ENCODE measurements around the gene SLC25A31.

SLC25A31 gene

DNA sequence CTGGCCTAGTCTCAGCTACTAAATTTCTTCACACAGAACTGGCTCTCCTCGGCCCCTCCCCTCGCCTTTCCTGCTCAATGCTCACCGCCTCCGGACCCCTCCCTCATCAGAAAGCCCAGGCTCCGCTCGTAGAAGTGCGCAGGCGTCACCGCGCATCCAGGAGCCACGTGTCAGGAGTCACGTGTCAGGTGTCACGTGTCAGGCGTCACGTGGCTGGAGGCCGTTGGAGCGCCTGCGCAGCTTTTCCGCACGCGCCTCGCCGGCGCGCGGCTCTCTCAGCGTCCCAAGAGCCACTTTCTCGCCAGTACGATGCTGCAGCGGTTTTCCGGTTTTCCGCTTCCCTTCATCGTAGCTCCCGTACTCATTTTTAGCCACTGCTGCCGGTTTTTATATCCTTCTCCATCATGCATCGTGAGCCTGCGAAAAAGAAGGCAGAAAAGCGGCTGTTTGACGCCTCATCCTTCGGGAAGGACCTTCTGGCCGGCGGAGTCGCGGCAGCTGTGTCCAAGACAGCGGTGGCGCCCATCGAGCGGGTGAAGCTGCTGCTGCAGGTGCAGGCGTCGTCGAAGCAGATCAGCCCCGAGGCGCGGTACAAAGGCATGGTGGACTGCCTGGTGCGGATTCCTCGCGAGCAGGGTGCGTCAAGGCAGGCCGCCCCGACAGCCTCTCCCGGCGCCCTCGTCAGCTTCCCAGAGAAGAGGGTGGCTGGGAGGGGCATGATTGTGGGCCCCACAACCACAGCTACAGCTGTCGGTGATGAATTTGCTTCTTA is at the start of gene SLC25A31:
Gene SLC25A31 (plus strand): TSS at position 259 of the 772 bp plus-strand sequence. CDS start 146 bp downstream, at position 405.
- Histone ChIP-seq H3K4me1 (ENCODE audit: control insufficient read depth in 2 of 2, insufficient read depth in 2 of 2, low read length in 2 of 2) (no peaks in the 10 kb centered on the region), H3K27ac (ENCODE audit: low read depth in 2 of 2, low read length in 2 of 2) (no peak within 1 kb of the TSS), H3K9me3 (ENCODE audit: control insufficient read depth in 2 of 2, low read length in 2 of 2) (no peaks in the 10 kb centered on the region)

GRCh38 chr4:127685292-127685691 is 44.9 kb upstream of the SLC25A31 start:
- Histone ChIP-seq H3K9ac (ENCODE audit: low read depth in 1 of 2, low read length in 2 of 2) (no peak overlapping the region), H3K9me3 (ENCODE audit: control insufficient read depth in 2 of 2, low read length in 2 of 2) (no peaks in the 10 kb centered on the region), H3K4me1 (ENCODE audit: control insufficient read depth in 2 of 2, insufficient read depth in 2 of 2, low read length in 2 of 2) (no peaks in the 10 kb centered on the region), H3K36me3 (ENCODE audit: control insufficient read depth in 2 of 2, insufficient read depth in 2 of 2, low read length in 2 of 2) (no peaks in the 10 kb centered on the region), H3K4me3 (ENCODE audit: low read length in 2 of 2) (no peak overlapping the region), H3K27ac (ENCODE audit: low read depth in 2 of 2, low read length in 2 of 2) (no peak overlapping the region), H3K27me3 (ENCODE audit: control insufficient read depth in 2 of 2, insufficient read depth in 2 of 2, low read length in 2 of 2) (no peaks in the 10 kb centered on the region)

More for the DNA sequence above, at the start of gene SLC25A31:
- Histone ChIP-seq H3K4me3 (ENCODE audit: low read length in 2 of 2) (no peak within 1 kb of the TSS), H3K9ac (ENCODE audit: low read depth in 1 of 2, low read length in 2 of 2) (no peak within 1 kb of the TSS), H3K27me3 (ENCODE audit: control insufficient read depth in 2 of 2, insufficient read depth in 2 of 2, low read length in 2 of 2) (no peaks in the 10 kb centered on the region), H3K36me3 (ENCODE audit: control insufficient read depth in 2 of 2, insufficient read depth in 2 of 2, low read length in 2 of 2) (no peaks in the 10 kb centered on the region)

DNA sequence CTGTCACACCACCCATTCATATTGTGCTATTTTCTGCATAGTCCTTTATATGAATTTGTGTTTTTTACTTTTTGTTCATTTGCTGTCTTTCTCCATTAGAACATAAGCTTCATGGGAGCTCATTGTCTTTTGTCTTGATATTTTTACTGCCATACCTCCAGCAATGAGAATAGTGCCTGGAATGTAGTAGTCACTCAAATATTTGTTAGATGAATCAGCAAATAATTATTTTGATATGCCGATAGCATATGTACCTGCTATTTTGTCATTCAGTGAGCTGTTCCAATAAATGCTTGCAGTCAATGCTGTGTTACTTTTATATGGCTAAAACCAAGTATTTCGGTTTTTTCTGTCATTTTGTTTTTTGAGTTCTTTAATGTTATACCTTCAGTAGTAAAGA is 43.5 kb upstream of the SLC25A31 start:
- Histone ChIP-seq H3K36me3 (ENCODE audit: control insufficient read depth in 2 of 2, insufficient read depth in 2 of 2, low read length in 2 of 2) (no peaks in the 10 kb centered on the region), H3K9me3 (ENCODE audit: control insufficient read depth in 2 of 2, low read length in 2 of 2) (no peaks in the 10 kb centered on the region), H3K4me3 (ENCODE audit: low read length in 2 of 2) (no peak overlapping the region), H3K4me1 (ENCODE audit: control insufficient read depth in 2 of 2, insufficient read depth in 2 of 2, low read length in 2 of 2) (no peaks in the 10 kb centered on the region), H3K27me3 (ENCODE audit: control insufficient read depth in 2 of 2, insufficient read depth in 2 of 2, low read length in 2 of 2) (no peaks in the 10 kb centered on the region), H3K27ac (ENCODE audit: low read depth in 2 of 2, low read length in 2 of 2) (no peak overlapping the region), H3K9ac (ENCODE audit: low read depth in 1 of 2, low read length in 2 of 2) (no peak overlapping the region)

DNA sequence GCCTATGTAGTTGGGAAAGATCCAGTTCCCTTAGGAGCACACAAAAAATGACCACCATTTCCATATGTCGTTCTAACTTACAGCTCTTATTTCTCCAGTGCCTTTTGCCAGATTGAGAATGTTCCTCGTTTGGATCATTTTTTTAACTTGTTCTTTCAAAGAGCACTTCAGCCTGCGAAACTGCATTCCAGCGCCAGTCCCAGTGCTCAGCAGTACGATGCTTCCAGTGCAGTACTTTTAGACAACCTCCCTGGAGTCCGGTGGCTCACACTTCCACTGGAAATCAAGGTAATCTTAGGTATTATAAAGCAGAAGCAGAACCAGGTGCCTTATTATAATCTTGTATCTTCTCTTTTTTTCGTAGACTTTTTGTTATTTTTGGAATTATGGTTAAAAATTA is 42.6 kb upstream of the SLC25A31 start:
- Histone ChIP-seq H3K27me3 (ENCODE audit: control insufficient read depth in 2 of 2, insufficient read depth in 2 of 2, low read length in 2 of 2) (no peaks in the 10 kb centered on the region), H3K4me1 (ENCODE audit: control insufficient read depth in 2 of 2, insufficient read depth in 2 of 2, low read length in 2 of 2) (no peaks in the 10 kb centered on the region), H3K9me3 (ENCODE audit: control insufficient read depth in 2 of 2, low read length in 2 of 2) (no peaks in the 10 kb centered on the region), H3K36me3 (ENCODE audit: control insufficient read depth in 2 of 2, insufficient read depth in 2 of 2, low read length in 2 of 2) (no peaks in the 10 kb centered on the region), H3K27ac (ENCODE audit: low read depth in 2 of 2, low read length in 2 of 2) (no peak overlapping the region), H3K9ac (ENCODE audit: low read depth in 1 of 2, low read length in 2 of 2) (no peak overlapping the region), H3K4me3 (ENCODE audit: low read length in 2 of 2) (no peak overlapping the region)

GRCh38 chr4:127698789-127699200 is 31.4 kb upstream of the SLC25A31 start:
- H3K27ac ChIP-seq (ENCODE audit: low read depth in 2 of 2, low read length in 2 of 2): no peak overlapping the region
- no peaks in the 10 kb centered on the region for H3K27me3 ChIP-seq (ENCODE audit: control insufficient read depth in 2 of 2, insufficient read depth in 2 of 2, low read length in 2 of 2)
- no peak overlapping the region for H3K9ac ChIP-seq (ENCODE audit: low read depth in 1 of 2, low read length in 2 of 2)
- no peak overlapping the region for H3K4me3 ChIP-seq (ENCODE audit: low read length in 2 of 2)
- no peaks in the 10 kb centered on the region for H3K36me3 ChIP-seq (ENCODE audit: control insufficient read depth in 2 of 2, insufficient read depth in 2 of 2, low read length in 2 of 2)
- H3K9me3 ChIP-seq (ENCODE audit: control insufficient read depth in 2 of 2, low read length in 2 of 2): no peaks in the 10 kb centered on the region
- no peaks in the 10 kb centered on the region for H3K4me1 ChIP-seq (ENCODE audit: control insufficient read depth in 2 of 2, insufficient read depth in 2 of 2, low read length in 2 of 2)

DNA sequence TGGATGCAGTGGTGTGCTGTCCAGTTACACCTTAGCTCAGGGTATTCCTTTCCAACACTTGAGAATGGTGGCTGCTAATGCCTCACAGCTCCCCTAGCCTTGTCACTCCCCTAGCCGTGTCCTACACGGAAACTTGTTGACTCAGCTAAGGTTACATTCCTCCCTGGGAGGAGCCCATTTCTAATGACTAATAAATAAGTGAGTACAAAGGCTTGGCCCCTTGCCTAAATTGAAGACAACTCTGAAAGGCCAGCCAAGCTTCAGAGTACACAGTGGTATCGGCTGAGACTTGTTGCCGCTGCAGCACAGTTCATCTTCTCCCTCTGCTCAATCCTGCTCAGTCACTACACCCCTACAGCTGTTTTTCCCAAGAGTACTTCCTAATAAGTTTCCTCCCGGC is 21.2 kb upstream of the SLC25A31 start:
- Histone ChIP-seq H3K27me3 (ENCODE audit: control insufficient read depth in 2 of 2, insufficient read depth in 2 of 2, low read length in 2 of 2) (no peaks in the 10 kb centered on the region), H3K9ac (ENCODE audit: low read depth in 1 of 2, low read length in 2 of 2) (no peak overlapping the region), H3K9me3 (ENCODE audit: control insufficient read depth in 2 of 2, low read length in 2 of 2) (no peaks in the 10 kb centered on the region), H3K27ac (ENCODE audit: low read depth in 2 of 2, low read length in 2 of 2) (no peak overlapping the region), H3K4me1 (ENCODE audit: control insufficient read depth in 2 of 2, insufficient read depth in 2 of 2, low read length in 2 of 2) (no peaks in the 10 kb centered on the region), H3K4me3 (ENCODE audit: low read length in 2 of 2) (no peak overlapping the region), H3K36me3 (ENCODE audit: control insufficient read depth in 2 of 2, insufficient read depth in 2 of 2, low read length in 2 of 2) (peaks cover 4 to 6% of the 10 kb centered on the region in 2 donors)

GRCh38 chr4:127709456-127709855 is 20.7 kb upstream of the SLC25A31 start:
- no peak overlapping the region for H3K4me3 ChIP-seq (ENCODE audit: low read length in 2 of 2)
- no peak overlapping the region for H3K27ac ChIP-seq (ENCODE audit: low read depth in 2 of 2, low read length in 2 of 2)
- H3K4me1 ChIP-seq (ENCODE audit: control insufficient read depth in 2 of 2, insufficient read depth in 2 of 2, low read length in 2 of 2): no peaks in the 10 kb centered on the region

GRCh38 chr4:127731406-127731805 is 1.2 kb downstream of the SLC25A31 start:
- H3K27ac ChIP-seq (ENCODE audit: low read depth in 2 of 2, low read length in 2 of 2): no peak overlapping the region
- H3K4me1 ChIP-seq (ENCODE audit: control insufficient read depth in 2 of 2, insufficient read depth in 2 of 2, low read length in 2 of 2): no peaks in the 10 kb centered on the region
- no peaks in the 10 kb centered on the region for H3K27me3 ChIP-seq (ENCODE audit: control insufficient read depth in 2 of 2, insufficient read depth in 2 of 2, low read length in 2 of 2)
- no peaks in the 10 kb centered on the region for H3K36me3 ChIP-seq (ENCODE audit: control insufficient read depth in 2 of 2, insufficient read depth in 2 of 2, low read length in 2 of 2)
- H3K9ac ChIP-seq (ENCODE audit: low read depth in 1 of 2, low read length in 2 of 2): no peak overlapping the region
- no peak overlapping the region for H3K4me3 ChIP-seq (ENCODE audit: low read length in 2 of 2)
- H3K9me3 ChIP-seq (ENCODE audit: control insufficient read depth in 2 of 2, low read length in 2 of 2): no peaks in the 10 kb centered on the region

More at GRCh38 chr4:127709456-127709855, 20.7 kb upstream of the SLC25A31 start:
- H3K36me3 ChIP-seq (ENCODE audit: control insufficient read depth in 2 of 2, insufficient read depth in 2 of 2, low read length in 2 of 2): peaks cover 4 to 8% of the 10 kb centered on the region in 2 donors
- no peak overlapping the region for H3K9ac ChIP-seq (ENCODE audit: low read depth in 1 of 2, low read length in 2 of 2)
- no peaks in the 10 kb centered on the region for H3K9me3 ChIP-seq (ENCODE audit: control insufficient read depth in 2 of 2, low read length in 2 of 2)
- no peaks in the 10 kb centered on the region for H3K27me3 ChIP-seq (ENCODE audit: control insufficient read depth in 2 of 2, insufficient read depth in 2 of 2, low read length in 2 of 2)

- Histone ChIP-seq H3K36me3 (ENCODE audit: control insufficient read depth in 2 of 2, insufficient read depth in 2 of 2, low read length in 2 of 2) (no peaks in the 10 kb centered on the region), H3K27me3 (ENCODE audit: control insufficient read depth in 2 of 2, insufficient read depth in 2 of 2, low read length in 2 of 2) (no peaks in the 10 kb centered on the region), H3K9ac (ENCODE audit: low read depth in 1 of 2, low read length in 2 of 2) (no peak overlapping the region), H3K27ac (ENCODE audit: low read depth in 2 of 2, low read length in 2 of 2) (no peak overlapping the region), H3K4me3 (ENCODE audit: low read length in 2 of 2) (no peak overlapping the region), H3K9me3 (ENCODE audit: control insufficient read depth in 2 of 2, low read length in 2 of 2) (no peaks in the 10 kb centered on the region), H3K4me1 (ENCODE audit: control insufficient read depth in 2 of 2, insufficient read depth in 2 of 2, low read length in 2 of 2) (no peaks in the 10 kb centered on the region)
Measured at GRCh38 chr4:127732623-127733328, 2.6 kb downstream of the SLC25A31 start.

DNA sequence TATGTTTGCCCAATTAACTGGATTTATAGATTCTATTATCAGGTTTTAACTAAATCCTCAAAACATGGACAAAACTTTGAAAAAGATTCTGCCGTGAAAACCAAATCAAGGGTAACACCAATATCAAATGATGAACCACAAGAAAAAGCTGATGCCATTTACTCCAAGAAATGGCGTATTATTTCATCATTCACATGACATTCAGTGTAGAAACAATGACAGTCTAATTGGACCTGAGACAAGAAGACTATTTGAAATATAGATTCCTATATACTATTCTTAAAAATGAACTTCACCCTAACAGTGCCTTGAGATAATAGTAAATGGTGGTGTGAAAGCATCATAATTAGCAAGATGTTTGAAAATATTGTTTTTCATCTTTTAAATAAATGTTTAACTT is 4.8 kb downstream of the SLC25A31 start:
- Histone ChIP-seq H3K9ac (ENCODE audit: low read depth in 1 of 2, low read length in 2 of 2) (no peak overlapping the region), H3K4me1 (ENCODE audit: control insufficient read depth in 2 of 2, insufficient read depth in 2 of 2, low read length in 2 of 2) (no peaks in the 10 kb centered on the region), H3K36me3 (ENCODE audit: control insufficient read depth in 2 of 2, insufficient read depth in 2 of 2, low read length in 2 of 2) (no peaks in the 10 kb centered on the region), H3K27ac (ENCODE audit: low read depth in 2 of 2, low read length in 2 of 2) (no peak overlapping the region), H3K9me3 (ENCODE audit: control insufficient read depth in 2 of 2, low read length in 2 of 2) (no peaks in the 10 kb centered on the region), H3K27me3 (ENCODE audit: control insufficient read depth in 2 of 2, insufficient read depth in 2 of 2, low read length in 2 of 2) (no peaks in the 10 kb centered on the region), H3K4me3 (ENCODE audit: low read length in 2 of 2) (no peak overlapping the region)

Data from mucosa of rectum (tissue), 2 donors.